IMR-90 (cell line): ENCODE measurements around the gene C21orf58. TPM values are rescaled to one million over a fixed set of nuclear protein-coding genes. Genes with fewer than 3 reads are reported as not detected.

Experiments
- ATAC-seq: fragments of 200-7000 bp; cut with Tn5 transposase; 2 replicates; pipeline ENCODE4 v1.9.1; 2020; ENCODE audit warnings: low read depth, mild to moderate bottlenecking, moderate library complexity
- BruUV-seq: library from RNA; stranded (reverse); fragments of 400-500 nt; replicated peaks from 2 replicates; lab custom pipeline; 2021; lab: Mats Ljungman, UMichigan
- CTCF ChIA-PET: fragments of 300-600 bp; formaldehyde crosslinking; extraction: SDS; loops from one replicate; lab custom pipeline; 2021; ENCODE audit warnings: antibody characterized with exemption; lab: Yijun Ruan, JAX
- POLR2A ChIA-PET: fragments of 300-600 bp; sonication (Branson Sonifier 250); formaldehyde crosslinking; loops from one replicate; lab custom pipeline; 2022; ENCODE audit warnings: antibody characterized with exemption; ENCODE audit not compliant: unreplicated experiment; lab: Charles Lee
- DNase-seq: peaks from one replicate; pipeline ENCODE4 v3.0.0; 2013
- H2AFZ ChIP-seq: replicated peaks from 2 replicates; pipeline ENCODE3; 2013; ENCODE audit warnings: low read length, mild to moderate bottlenecking; ENCODE audit not compliant: poor library complexity
- H2AK5ac ChIP-seq: 2 replicates; pipeline ENCODE4 v1.6.1; 2013; ENCODE audit warnings: low read depth, low read length, inconsistent platforms
- H2AK9ac ChIP-seq: replicated peaks from 2 replicates; pipeline ENCODE3; 2013; ENCODE audit warnings: mild to moderate bottlenecking, low read depth, low read length, moderate library complexity; ENCODE audit not compliant: poor library complexity
- H2BK120ac ChIP-seq: 2 replicates; pipeline ENCODE4 v1.6.1; 2013; ENCODE audit warnings: low read depth, low read length, inconsistent platforms
- H2BK15ac ChIP-seq: 3 replicates; pipeline ENCODE4 v1.6.1; 2013; ENCODE audit warnings: low read depth, low read length, inconsistent platforms
- H2BK20ac ChIP-seq: 2 replicates; pipeline ENCODE4 v1.6.1; 2013; ENCODE audit warnings: low read depth, mild to moderate bottlenecking, inconsistent platforms, low read length, moderate library complexity
- H2BK5ac ChIP-seq: 2 replicates; pipeline ENCODE4 v1.6.1; 2013; ENCODE audit warnings: mild to moderate bottlenecking, low read depth, low read length, inconsistent platforms; ENCODE audit not compliant: poor library complexity, severe bottlenecking
- H3K14ac ChIP-seq: replicated peaks from 2 replicates; pipeline ENCODE4 v1.6.1; 2013; ENCODE audit warnings: low read depth, low read length, inconsistent platforms
- H3K18ac ChIP-seq: 2 replicates; pipeline ENCODE4 v1.6.1; 2013; ENCODE audit warnings: low read depth, low read length, control low read depth
- H3K23ac ChIP-seq: 2 replicates; pipeline ENCODE4 v1.6.1; 2013; ENCODE audit warnings: low read depth, low read length, inconsistent platforms
- H3K27ac ChIP-seq: 2 replicates; pipeline ENCODE4 v1.5.1; 2013; ENCODE audit warnings: mild to moderate bottlenecking, control low read depth, low read length; ENCODE audit not compliant: insufficient read depth
- H3K27me3 ChIP-seq: 2 replicates; pipeline ENCODE4 v1.6.1; 2013; ENCODE audit warnings: low read length; ENCODE audit not compliant: control insufficient read depth, insufficient read depth
- H3K36me3 ChIP-seq: 2 replicates; pipeline ENCODE4 v1.6.1; 2013; ENCODE audit warnings: low read length, mixed read lengths; ENCODE audit not compliant: control insufficient read depth, insufficient read depth
- H3K4ac ChIP-seq: 2 replicates; pipeline ENCODE4 v1.6.1; 2013; ENCODE audit warnings: low read depth, low read length, inconsistent platforms
- H3K4me1 ChIP-seq: 2 replicates; pipeline ENCODE4 v1.6.1; 2013; ENCODE audit warnings: low read length, mixed read lengths; ENCODE audit not compliant: control insufficient read depth, insufficient read depth
- H3K4me2 ChIP-seq: 2 replicates; pipeline ENCODE4 v1.6.1; 2013; ENCODE audit warnings: low read depth, mild to moderate bottlenecking, control low read depth, low read length, moderate library complexity
- H3K4me3 ChIP-seq: 2 replicates; pipeline ENCODE4 v1.5.1; 2013; ENCODE audit warnings: low read depth, mild to moderate bottlenecking, control low read depth, low read length, moderate library complexity; ENCODE audit not compliant: insufficient read depth
- H3K56ac ChIP-seq: 2 replicates; pipeline ENCODE4 v1.6.1; 2013; ENCODE audit warnings: low read length, inconsistent platforms; ENCODE audit not compliant: insufficient read depth; ENCODE audit errors: extremely low read depth
- H3K79me1 ChIP-seq, 2 experiments: 2 replicates each; pipeline ENCODE4 v1.6.1; 2013; ENCODE audit warnings: low read length in 2 of 2, inconsistent platforms in 1 of 2, low read depth in 1 of 2
- H3K9ac ChIP-seq: 2 replicates; pipeline ENCODE4 v1.6.1; 2013; ENCODE audit warnings: low read depth, low read length, control low read depth
- H3K9me1 ChIP-seq: 2 replicates; pipeline ENCODE4 v1.6.1; 2013; ENCODE audit warnings: low read length, inconsistent platforms; ENCODE audit not compliant: insufficient read depth
- H3K9me3 ChIP-seq: 2 replicates; pipeline ENCODE4 v1.6.1; 2013; ENCODE audit warnings: low read length; ENCODE audit not compliant: control insufficient read depth, insufficient read depth
- H4K20me1 ChIP-seq: 2 replicates; pipeline ENCODE4 v1.6.1; 2013; ENCODE audit warnings: low read length, inconsistent platforms; ENCODE audit not compliant: insufficient read depth
- H4K5ac ChIP-seq: 2 replicates; pipeline ENCODE4 v1.6.1; 2013; ENCODE audit warnings: mild to moderate bottlenecking, low read depth, low read length, control low read depth
- H4K8ac ChIP-seq, 2 experiments: 2 replicates each; pipeline ENCODE4 v1.6.1; 2013; ENCODE audit warnings: low read depth in 2 of 2, low read length in 2 of 2, control low read depth in 1 of 2, inconsistent platforms in 1 of 2
- H4K91ac ChIP-seq: 2 replicates; pipeline ENCODE4 v1.6.1; 2013; ENCODE audit warnings: low read depth, low read length, inconsistent platforms; ENCODE audit not compliant: insufficient read depth
- BHLHE40 ChIP-seq: fragments of 150-350 bp; IDR thresholded peaks from 2 replicates; pipeline ENCODE4 v1.6.1; 2016; ENCODE audit warnings: mild to moderate bottlenecking, low read depth, low read length
- CEBPB ChIP-seq: IDR thresholded peaks from 2 replicates; pipeline ENCODE4 v1.6.1; 2012; ENCODE audit warnings: low read depth, low read length, improper control_type of control experiment
- CHD1 ChIP-seq: IDR thresholded peaks from 2 replicates; pipeline ENCODE4 v1.6.1; 2012; ENCODE audit warnings: low read depth, low read length, improper control_type of control experiment
- ELK1 ChIP-seq: fragments of 150-350 bp; IDR thresholded peaks from 2 replicates; pipeline ENCODE4 v1.6.1; 2016; ENCODE audit warnings: low read depth, mild to moderate bottlenecking, low read length, moderate library complexity, borderline replicate concordance
- MXI1 ChIP-seq: IDR thresholded peaks from 2 replicates; pipeline ENCODE4 v1.6.1; 2012; ENCODE audit warnings: low read depth, mild to moderate bottlenecking, low read length, moderate library complexity, borderline replicate concordance
- POLR2A ChIP-seq: IDR thresholded peaks from 2 replicates; pipeline ENCODE4 v1.6.1; 2012; ENCODE audit warnings: mild to moderate bottlenecking, low read depth, low read length
- RAD21 ChIP-seq: IDR thresholded peaks from 2 replicates; pipeline ENCODE4 v1.6.1; 2012; ENCODE audit warnings: low read length, improper control_type of control experiment
- USF2 ChIP-seq: fragments of 150-350 bp; IDR thresholded peaks from 2 replicates; pipeline ENCODE4 v1.6.1; 2017; ENCODE audit warnings: mild to moderate bottlenecking, antibody characterized with exemption, low read length, low read depth
- WGBS, 2 experiments: methylation state at CpG; one replicate each; pipeline versions ENCODE4 v1.1.5 to v1.1.7; 2013; ENCODE audit warnings: missing lambda C conversion rate in 2 of 2; ENCODE audit not compliant: insufficient read length in 1 of 2; ENCODE audit errors: extremely low coverage in 2 of 2; 5-methylcytosine and 5-hydroxymethylcytosine counted together
- dilution Hi-C: fragments of 300-500 bp; cut with HindIII; formaldehyde crosslinking; loops from one replicate; pipeline ENCODE4 v1.14.3; 2018; ENCODE audit warnings: low sequenced_read_pairs; ENCODE audit not compliant: unreplicated experiment
- in situ Hi-C: fragments of 300-500 bp; cut with MboI; formaldehyde crosslinking; loops from 3 replicates; pipeline ENCODE4 v1.14.3; 2019; ENCODE audit warnings: low sequenced_read_pairs, inconsistent platforms, mixed read lengths
- intact Hi-C: fragments of 100-400 bp; cut with micrococcal nuclease; formaldehyde crosslinking; loops from 2 replicates; pipeline ENCODE4 v1.10.0; 2022
- polyA plus RNA-seq, 3 experiments: library from polyadenylated mRNA; depleted of rRNA; stranded (reverse); fragments of >200 nt; gene quantifications; 2 replicates each; pipeline ENCODE4 v1.2.3, GENCODE V29; 2012; ENCODE audit warnings: low replicate concordance in 1 of 3
- total RNA-seq: library from RNA; depleted of rRNA; stranded (reverse); fragments of >200 nt; gene quantifications from 2 replicates; pipeline ENCODE4 v1.2.3, GENCODE V29; 2012
- TF ChIP-seq, protein P1 (sequence below): conservative IDR thresholded peaks from 2 replicates; pipeline ENCODE4 v1.5.1; 2012; ENCODE audit warnings: mild to moderate bottlenecking, low read depth, low read length, improper control_type of control experiment

C21orf58 gene
- total and polyA plus RNA-seq, 2 of the 4 experiments (the other 2 are of a cell fraction), result 2.7 to 6.2 TPM

DNA sequence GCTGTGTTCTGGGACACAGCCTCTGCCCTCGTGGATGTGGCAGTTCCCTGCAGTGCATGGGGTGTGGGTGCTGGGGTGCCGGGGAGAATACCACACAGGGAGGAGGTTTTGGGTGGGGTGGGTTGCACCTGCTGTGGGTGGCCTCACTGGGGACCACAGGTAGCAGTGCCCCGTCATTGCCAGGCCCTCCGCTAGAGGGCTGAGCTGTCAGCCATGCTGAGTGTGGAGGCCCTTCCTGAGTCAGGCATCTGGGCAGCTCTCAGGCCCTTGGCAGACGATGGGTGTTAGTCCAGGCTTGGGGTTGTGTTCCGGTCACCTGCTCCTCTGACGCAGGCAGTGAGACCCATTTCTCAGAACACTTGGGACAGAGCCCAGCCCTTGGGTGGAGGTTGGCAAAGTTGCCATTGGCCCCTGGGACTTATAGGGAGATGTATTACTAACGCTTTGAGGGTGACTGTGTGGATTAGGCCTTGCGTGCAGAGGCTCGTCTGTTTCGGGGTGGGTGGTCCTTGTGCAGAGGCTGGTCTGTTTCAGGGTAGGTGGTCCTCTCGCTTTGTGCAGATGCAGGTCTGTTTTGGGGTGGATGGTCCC lies 24.2 kb upstream of the C21orf58 start:
- no peak overlapping the region for H3K4me3 ChIP-seq
- no peaks in the 10 kb centered on the region for H3K9me3 ChIP-seq
- no peak overlapping the region for H3K56ac ChIP-seq
- H3K4me2 ChIP-seq, result no peak overlapping the region
- H3K23ac ChIP-seq, result no peak overlapping the region
- H3K18ac ChIP-seq, result no peak overlapping the region
- no peak overlapping the region for H2BK20ac ChIP-seq
- H3K27me3 ChIP-seq, result no peaks in the 10 kb centered on the region
- H2AFZ ChIP-seq, result no peak overlapping the region
- no peak overlapping the region for H3K4ac ChIP-seq
- WGBS, 2 experiments, result 100% methylated on average over 2 of the region's 12 CpGs; no CpG with 5 or more reads in 1 of the 2 experiments
- in situ Hi-C loops, result no loop called here
- H3K9ac ChIP-seq, result no peak overlapping the region
- H2BK5ac ChIP-seq, result no peak overlapping the region
- H2BK120ac ChIP-seq, result no peak overlapping the region
- dilution Hi-C loops, result no loop called here
- H2AK9ac ChIP-seq, result no peak overlapping the region
- no peak for TF ChIP-seq POLR2A
- no peak for TF ChIP-seq RAD21
- TF ChIP-seq, protein P1, sequence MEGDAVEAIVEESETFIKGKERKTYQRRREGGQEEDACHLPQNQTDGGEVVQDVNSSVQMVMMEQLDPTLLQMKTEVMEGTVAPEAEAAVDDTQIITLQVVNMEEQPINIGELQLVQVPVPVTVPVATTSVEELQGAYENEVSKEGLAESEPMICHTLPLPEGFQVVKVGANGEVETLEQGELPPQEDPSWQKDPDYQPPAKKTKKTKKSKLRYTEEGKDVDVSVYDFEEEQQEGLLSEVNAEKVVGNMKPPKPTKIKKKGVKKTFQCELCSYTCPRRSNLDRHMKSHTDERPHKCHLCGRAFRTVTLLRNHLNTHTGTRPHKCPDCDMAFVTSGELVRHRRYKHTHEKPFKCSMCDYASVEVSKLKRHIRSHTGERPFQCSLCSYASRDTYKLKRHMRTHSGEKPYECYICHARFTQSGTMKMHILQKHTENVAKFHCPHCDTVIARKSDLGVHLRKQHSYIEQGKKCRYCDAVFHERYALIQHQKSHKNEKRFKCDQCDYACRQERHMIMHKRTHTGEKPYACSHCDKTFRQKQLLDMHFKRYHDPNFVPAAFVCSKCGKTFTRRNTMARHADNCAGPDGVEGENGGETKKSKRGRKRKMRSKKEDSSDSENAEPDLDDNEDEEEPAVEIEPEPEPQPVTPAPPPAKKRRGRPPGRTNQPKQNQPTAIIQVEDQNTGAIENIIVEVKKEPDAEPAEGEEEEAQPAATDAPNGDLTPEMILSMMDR, result no peak
- TF ChIP-seq BHLHE40, result no peak
- no peak for TF ChIP-seq ELK1
- TF ChIP-seq CHD1, result no peak
- TF ChIP-seq MXI1, result no peak
- TF ChIP-seq USF2, result no peak
- TF ChIP-seq CEBPB, result no peak
- BruUV-seq, result no TSS peak
- H3K79me1 ChIP-seq, result peaks cover 13 to 34% of the 10 kb centered on the region in 2 experiments
- no peak overlapping the region for H2BK15ac ChIP-seq
- ATAC-seq, result no peak
- peaks cover 56% of the 10 kb centered on the region for H3K36me3 ChIP-seq
- H4K5ac ChIP-seq, result no peak overlapping the region
- ChIA-PET CTCF (no interaction called here), POLR2A (no interaction called here)
- no peak overlapping the region for H4K8ac ChIP-seq
- no peak overlapping the region for H4K91ac ChIP-seq
- H3K27ac ChIP-seq, result no peak overlapping the region
- DNase-seq, result no peak
- no peaks in the 10 kb centered on the region for H4K20me1 ChIP-seq
- H3K14ac ChIP-seq, result no peak overlapping the region
- H3K4me1 ChIP-seq, result no peaks in the 10 kb centered on the region
- no peaks in the 10 kb centered on the region for H3K9me1 ChIP-seq
- intact Hi-C loops, result no loop called here
- H2AK5ac ChIP-seq, result no peak overlapping the region
